ENCODE measurements around the gene INPP5D. TPM values are rescaled to one million over a fixed set of nuclear protein-coding genes. Genes with fewer than 3 reads are reported as not detected.

INPP5D gene
- total and polyA plus RNA-seq, 2 of the 8 experiments (the other 6 are each of a cell fraction or from before 2014, with no cell fraction given), result 4.5 to 7.1 TPM

- Histone ChIP-seq H4K20me1 (replicated peaks in 1 of 2; ENCODE audit: control insufficient read depth in 1 of 2, insufficient read depth in 2 of 2, low read length in 2 of 2) (no peaks in the 10 kb centered on the region), H3K23ac (ENCODE audit: insufficient read length) (no peak overlapping the region), H3K27me3 (replicated peaks in 1 of 4; ENCODE audit: control insufficient read depth in 3 of 4, extremely low read depth in 1 of 4, insufficient read depth in 3 of 4, low read length in 3 of 4) (no peaks in the 10 kb centered on the region), H4K8ac (ENCODE audit: extremely low read depth, insufficient read depth, low read length) (no peak overlapping the region), H3K9me3 (ENCODE audit: insufficient read depth in 2 of 2, low read depth in 1 of 2, low read length in 1 of 2) (no peaks in the 10 kb centered on the region), H4K5ac (ENCODE audit: insufficient read length, low read depth, low read length) (no peak overlapping the region), H3K79me2 (ENCODE audit: control insufficient read depth in 1 of 2, insufficient read depth in 2 of 2, low read length in 2 of 2) (no peaks in the 10 kb centered on the region), H3K79me1 (ENCODE audit: low read depth, low read length) (no peaks in the 10 kb centered on the region), H2AFZ (ENCODE audit: low read length) (no peak overlapping the region), H2BK12ac (ENCODE audit: low read depth, low read length) (no peak overlapping the region), H2BK20ac (ENCODE audit: low read length) (no peak overlapping the region), H3K56ac (replicated peaks; ENCODE audit: insufficient read length, low read depth, low read length) (no peak overlapping the region), H2BK120ac (replicated peaks; ENCODE audit: low read depth, low read length) (no peak overlapping the region), H3K4me3 (ENCODE audit: extremely low read depth in 1 of 4, insufficient read depth in 2 of 4, low read depth in 3 of 4, low read length in 4 of 4) (no peak overlapping the region), H2BK15ac (ENCODE audit: low read length) (no peak overlapping the region), H2AK5ac (ENCODE audit: low read depth, low read length) (no peak overlapping the region), H3K36me3 (ENCODE audit: control insufficient read depth in 2 of 4, insufficient read depth in 4 of 4, low read length in 3 of 4) (no peaks in the 10 kb centered on the region), H3K23me2 (ENCODE audit: low read depth, low read length) (no peaks in the 10 kb centered on the region), H2BK5ac (ENCODE audit: low read depth, low read length) (no peak overlapping the region), H3K9ac (replicated peaks in 1 of 4; ENCODE audit: extremely low read depth in 1 of 4, low read depth in 3 of 4, low read length in 3 of 4) (no peak overlapping the region), H3K4me2 (ENCODE audit: insufficient read depth in 1 of 2, low read depth in 2 of 2, low read length in 2 of 2) (no peak overlapping the region), H3K4me1 (replicated peaks in 1 of 4; ENCODE audit: control insufficient read depth in 3 of 4, insufficient read depth in 4 of 4, low read length in 3 of 4) (peaks cover 0 to 5% (median 0%) of the 10 kb centered on the region in 4 experiments; a peak in 2 of 7 replicates), H3K27ac (ENCODE audit: low read depth, low read length) (no peak overlapping the region), H3K4ac (replicated peaks; ENCODE audit: insufficient read length, low read depth, low read length) (no peak overlapping the region), H4K91ac (replicated peaks; ENCODE audit: insufficient read length, low read length) (no peak overlapping the region), H3K14ac (ENCODE audit: insufficient read length) (no peak overlapping the region), H3K18ac (ENCODE audit: extremely low read depth, low read length) (no peak overlapping the region)
- ChIA-PET CTCF (ENCODE audit: partially characterized antibody) (interaction anchor here (0.6 to 1.0 kb wide), 2 partner anchors 19 to 661 kb away, joined by 3 read pairs; no protein-coding TSS in a partner anchor), POLR2A (ENCODE audit: partially characterized antibody) (no interaction called here)
- WGBS, 2 experiments (ENCODE audit: extremely low coverage in 1 of 2, insufficient coverage in 1 of 2, insufficient read length in 1 of 2, insufficient replicate concordance in 2 of 2, low coverage in 1 of 2, low lambda C conversion rate in 2 of 2, missing lambda C conversion rate in 1 of 2), result 92% methylated on average over 2 of the region's 2 CpGs; no CpG with 5 or more reads in 1 of the 2 experiments
- DNase-seq (ENCODE audit: low read depth in 1 of 2, low spot score in 2 of 2) (no peak), FAIRE-seq (no peak)
- TF ChIP-seq RBBP5 (IDR thresholded peaks at IDR 0.05; ENCODE audit: borderline replicate concordance, low read depth, low read length) (no peak), CBX8 (IDR thresholded peaks at IDR 0.05; ENCODE audit: borderline replicate concordance, low read depth, low read length) (no peak), BRCA1 (IDR thresholded peaks at IDR 0.05; ENCODE audit: low read depth, low read length) (no peak), RFX5 (IDR thresholded peaks at IDR 0.05; ENCODE audit: borderline replicate concordance, low read depth, low read length) (no peak)
These were observed 166.4 kb downstream of the INPP5D start for GRCh38 chr2:233226511-233227031.

All from H1 (cell line).